GM12891 (cell line): ENCODE results near the gene EFNA4.

ENCODE experiments used
- PAX5 ChIP-seq: IDR thresholded peaks from 2 replicates; pipeline ENCODE4 v1.6.1; 2011; ENCODE audit warnings: low read length, moderate library complexity, mild to moderate bottlenecking; ENCODE audit not compliant: insufficient read depth, severe bottlenecking
- POLR2A ChIP-seq: IDR thresholded peaks from 2 replicates; pipeline ENCODE4 v1.6.1; 2011; ENCODE audit warnings: low read depth, low read length, control low read depth
- POLR2AphosphoS5 ChIP-seq: IDR thresholded peaks from 2 replicates; pipeline ENCODE4 v1.6.1; 2011; ENCODE audit warnings: low read depth, low read length, control low read depth
- TAF1 ChIP-seq: IDR thresholded peaks from 2 replicates; pipeline ENCODE4 v1.6.1; 2011; ENCODE audit warnings: low read depth, low read length, control low read depth

- TF ChIP-seq POLR2A = no peak
- no peak for TF ChIP-seq PAX5
- TF ChIP-seq POLR2AphosphoS5 = no peak
- TF ChIP-seq TAF1 = no peak
These were observed 44.8 kb downstream of the EFNA4 start for GRCh38 chr1:155108296-155108695.
